T-helper 1 cell treated with Interleukin-12 subunit alpha and Interleukin-12 subunit beta and Interleukin-4 antibody, amounts not matched to agents 30 μg/mL and 1 μg/mL, for 36 hours (primary cell): ENCODE results near the gene C12orf54.
"Not testable (repeated sequence)": the region's sequence is repeated elsewhere in the genome, so short reads cannot be mapped to it uniquely, and the experiment has no call there.

Experiments used
- H3K27ac Mint-ChIP-seq: one replicate; pipeline ENCODE4 v1.8.0; 2021; ENCODE audit warnings: mild to moderate bottlenecking, mixed read lengths
- H3K27me3 Mint-ChIP-seq: one replicate; pipeline ENCODE4 v1.8.0; 2021; ENCODE audit warnings: low read depth, mixed read lengths
- H3K36me3 Mint-ChIP-seq: one replicate; pipeline ENCODE4 v1.8.0; 2021; ENCODE audit warnings: low read depth, mixed read lengths
- H3K4me1 Mint-ChIP-seq: one replicate; pipeline ENCODE4 v1.8.0; 2021; ENCODE audit warnings: low read depth, mixed read lengths
- H3K4me3 Mint-ChIP-seq: one replicate; pipeline ENCODE4 v1.8.0; 2021; ENCODE audit warnings: mild to moderate bottlenecking, moderate library complexity, mixed read lengths
- H3K9me3 Mint-ChIP-seq: one replicate; pipeline ENCODE4 v1.8.0; 2021; ENCODE audit warnings: mixed read lengths

C12orf54 gene

GRCh38 chr12:48474497-48474896, 7.8 kb upstream of the C12orf54 start:
- H3K9me3 Mint-ChIP-seq = peaks cover 25% of the 10 kb centered on the region
- H3K27ac Mint-ChIP-seq, H3K27me3 Mint-ChIP-seq, H3K36me3 Mint-ChIP-seq, H3K4me3 Mint-ChIP-seq, H3K4me1 Mint-ChIP-seq: not testable (repeated sequence)

GRCh38 chr12:48482930-48483329, 632 bp downstream of the C12orf54 start:
- no peak overlapping the region for H3K4me3 Mint-ChIP-seq
- H3K27me3 Mint-ChIP-seq = no peaks in the 10 kb centered on the region
- no peaks in the 10 kb centered on the region for H3K36me3 Mint-ChIP-seq
- H3K4me1 Mint-ChIP-seq = no peaks in the 10 kb centered on the region
- H3K27ac Mint-ChIP-seq = no peak overlapping the region
- H3K9me3 Mint-ChIP-seq = peaks cover 4% of the 10 kb centered on the region

GRCh38 chr12:48486261-48486660, 4.0 kb downstream of the C12orf54 start:
- Mint-ChIP-seq H3K4me1 (no peaks in the 10 kb centered on the region), H3K27me3 (no peaks in the 10 kb centered on the region), H3K9me3 (no peaks in the 10 kb centered on the region), H3K27ac (no peak overlapping the region), H3K36me3 (no peaks in the 10 kb centered on the region), H3K4me3 (no peak overlapping the region)

- Mint-ChIP-seq H3K4me3 (no peak overlapping the region), H3K9me3 (no peaks in the 10 kb centered on the region), H3K36me3 (no peaks in the 10 kb centered on the region), H3K4me1 (no peaks in the 10 kb centered on the region), H3K27me3 (no peaks in the 10 kb centered on the region), H3K27ac (no peak overlapping the region)
Observed at GRCh38 chr12:48486679-48487078, 4.4 kb downstream of the C12orf54 start.

- no peaks in the 10 kb centered on the region for H3K36me3 Mint-ChIP-seq
- no peak overlapping the region for H3K4me3 Mint-ChIP-seq
Observed at GRCh38 chr12:48489012-48489411, 6.7 kb downstream of the C12orf54 start.

GRCh38 chr12:48489456-48489855, 7.2 kb downstream of the C12orf54 start:
- not testable (repeated sequence) for H3K9me3 Mint-ChIP-seq, H3K27me3 Mint-ChIP-seq, H3K27ac Mint-ChIP-seq, H3K4me1 Mint-ChIP-seq, H3K36me3 Mint-ChIP-seq, H3K4me3 Mint-ChIP-seq

More at GRCh38 chr12:48489012-48489411, 6.7 kb downstream of the C12orf54 start:
- H3K4me1 Mint-ChIP-seq = no peaks in the 10 kb centered on the region
- H3K9me3 Mint-ChIP-seq = no peaks in the 10 kb centered on the region
- H3K27ac Mint-ChIP-seq = no peak overlapping the region
- H3K27me3 Mint-ChIP-seq = no peaks in the 10 kb centered on the region

GRCh38 chr12:48500281-48500680, 18.0 kb downstream of the C12orf54 start:
- H3K27ac Mint-ChIP-seq, H3K4me1 Mint-ChIP-seq, H3K4me3 Mint-ChIP-seq, H3K36me3 Mint-ChIP-seq, H3K9me3 Mint-ChIP-seq: not testable (repeated sequence)
- peaks cover 13% of the 10 kb centered on the region for H3K27me3 Mint-ChIP-seq

- peaks cover 17% of the 10 kb centered on the region for H3K27me3 Mint-ChIP-seq
- not testable (repeated sequence) for H3K4me1 Mint-ChIP-seq, H3K36me3 Mint-ChIP-seq, H3K27ac Mint-ChIP-seq, H3K4me3 Mint-ChIP-seq, H3K9me3 Mint-ChIP-seq
Observed at GRCh38 chr12:48506836-48507235, 24.5 kb downstream of the C12orf54 start.

- H3K9me3 Mint-ChIP-seq = peaks cover 4% of the 10 kb centered on the region
Observed at GRCh38 chr12:48508987-48509386, 26.7 kb downstream of the C12orf54 start.

GRCh38 chr12:48510111-48510510, 27.8 kb downstream of the C12orf54 start:
- Mint-ChIP-seq H3K36me3 (no peaks in the 10 kb centered on the region), H3K27ac (no peak overlapping the region), H3K9me3 (peaks cover 4% of the 10 kb centered on the region), H3K4me3 (no peak overlapping the region), H3K4me1 (no peaks in the 10 kb centered on the region), H3K27me3 (peaks cover 6% of the 10 kb centered on the region)

More at GRCh38 chr12:48508987-48509386, 26.7 kb downstream of the C12orf54 start:
- H3K4me3 Mint-ChIP-seq = no peak overlapping the region
- peaks cover 15% of the 10 kb centered on the region for H3K27me3 Mint-ChIP-seq
- H3K27ac Mint-ChIP-seq = no peak overlapping the region
- H3K4me1 Mint-ChIP-seq = no peaks in the 10 kb centered on the region
- no peaks in the 10 kb centered on the region for H3K36me3 Mint-ChIP-seq

- Mint-ChIP-seq H3K27me3 (no peaks in the 10 kb centered on the region), H3K4me1 (no peaks in the 10 kb centered on the region), H3K4me3 (no peak overlapping the region), H3K27ac (no peak overlapping the region), H3K9me3 (peaks cover 4% of the 10 kb centered on the region), H3K36me3 (no peaks in the 10 kb centered on the region)
Observed at GRCh38 chr12:48512855-48513254, 30.6 kb downstream of the C12orf54 start.

- H3K4me3 Mint-ChIP-seq = no peak overlapping the region
- no peaks in the 10 kb centered on the region for H3K27me3 Mint-ChIP-seq
- H3K36me3 Mint-ChIP-seq = no peaks in the 10 kb centered on the region
Observed at GRCh38 chr12:48514728-48515127, 32.4 kb downstream of the C12orf54 start.

GRCh38 chr12:48520381-48520780, 38.1 kb downstream of the C12orf54 start:
- not testable (repeated sequence) for H3K9me3 Mint-ChIP-seq, H3K36me3 Mint-ChIP-seq, H3K4me3 Mint-ChIP-seq, H3K27me3 Mint-ChIP-seq, H3K27ac Mint-ChIP-seq, H3K4me1 Mint-ChIP-seq

More at GRCh38 chr12:48514728-48515127, 32.4 kb downstream of the C12orf54 start:
- H3K9me3 Mint-ChIP-seq = peaks cover 4% of the 10 kb centered on the region
- no peaks in the 10 kb centered on the region for H3K4me1 Mint-ChIP-seq
- H3K27ac Mint-ChIP-seq = no peak overlapping the region

- no peak within 1 kb of the TSS for H3K27ac Mint-ChIP-seq
- H3K36me3 Mint-ChIP-seq = no peaks in the 10 kb centered on the region
- H3K4me1 Mint-ChIP-seq = no peaks in the 10 kb centered on the region
- H3K9me3 Mint-ChIP-seq = no peaks in the 10 kb centered on the region
- H3K4me3 Mint-ChIP-seq = no peak within 1 kb of the TSS
- no peaks in the 10 kb centered on the region for H3K27me3 Mint-ChIP-seq
Observed at GRCh38 chr12:48525332-48525731, 43.0 kb downstream of the C12orf54 start, which contains the start of gene OR8S1. Gene OR8S1, plus strand, starts transcription at chr12:48525632. Its CDS starts 0 bp downstream, at chr12:48525632.

- no peaks in the 10 kb centered on the region for H3K36me3 Mint-ChIP-seq
- H3K4me3 Mint-ChIP-seq = no peak overlapping the region
- peaks cover 3% of the 10 kb centered on the region for H3K4me1 Mint-ChIP-seq
- H3K27ac Mint-ChIP-seq = no peak overlapping the region
- no peaks in the 10 kb centered on the region for H3K27me3 Mint-ChIP-seq
- H3K9me3 Mint-ChIP-seq = no peaks in the 10 kb centered on the region
Observed at GRCh38 chr12:48527891-48528670, 45.8 kb downstream of the C12orf54 start.
